Muscle of back (tissue), 11 donors: ENCODE results near the gene DPP4. TPM values are rescaled to one million over a fixed set of nuclear protein-coding genes. Genes with fewer than 3 reads are reported as not detected.
"Not testable (repeated sequence)": the region's sequence is repeated elsewhere in the genome, so short reads cannot be mapped to it uniquely, and the experiment has no call there.

ENCODE experiments used
- DNase-seq, 3 donors: peaks; one replicate each; pipeline versions ENCODE4 v3.0.0 to v3.0.0-alpha.2; 2013
- polyA plus RNA-seq, 10 donors: library from polyadenylated mRNA; unstranded; fragments of 120-200 nt; gene quantifications; one replicate each; pipeline ENCODE4 v1.2.1, GENCODE V29; 2013; ENCODE audit not compliant: insufficient read length in 10 of 10

DPP4 gene
- polyA plus RNA-seq, 10 donors, result 7.2 to 24.2 (median 12.2) TPM

DNA sequence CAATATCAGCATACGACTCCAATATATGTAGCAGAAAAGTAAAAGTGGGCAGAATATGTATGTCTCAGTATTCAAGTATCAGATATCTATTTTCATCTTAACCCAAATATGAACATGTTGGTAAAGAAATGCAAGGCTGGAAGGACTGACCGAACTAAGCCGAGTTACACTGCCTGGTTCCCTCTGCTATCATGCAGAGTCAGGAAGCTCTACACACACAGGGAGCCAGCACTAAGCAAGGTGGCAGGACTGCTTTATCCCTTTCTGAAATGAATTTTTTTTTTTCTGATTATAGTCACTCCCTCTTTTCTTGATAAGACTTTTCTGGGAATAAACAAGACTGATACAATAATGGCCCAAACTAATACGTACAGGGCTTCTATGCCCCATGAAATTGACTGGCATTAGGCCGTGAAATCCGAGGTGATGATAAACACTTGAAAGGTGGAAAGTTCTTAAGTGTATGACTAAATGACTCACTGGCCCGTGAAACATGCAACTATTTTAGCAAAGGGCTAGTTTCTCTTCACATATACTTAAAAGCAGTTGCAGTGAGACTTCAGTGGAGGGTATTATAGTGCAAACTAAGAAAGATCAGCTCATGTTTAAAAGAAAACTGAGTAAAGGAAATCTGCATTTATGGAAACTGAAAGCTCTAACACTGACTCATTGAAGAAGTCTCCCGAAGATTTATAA is 14.9 kb downstream of the DPP4 start:
- no peak for DNase-seq

DNA sequence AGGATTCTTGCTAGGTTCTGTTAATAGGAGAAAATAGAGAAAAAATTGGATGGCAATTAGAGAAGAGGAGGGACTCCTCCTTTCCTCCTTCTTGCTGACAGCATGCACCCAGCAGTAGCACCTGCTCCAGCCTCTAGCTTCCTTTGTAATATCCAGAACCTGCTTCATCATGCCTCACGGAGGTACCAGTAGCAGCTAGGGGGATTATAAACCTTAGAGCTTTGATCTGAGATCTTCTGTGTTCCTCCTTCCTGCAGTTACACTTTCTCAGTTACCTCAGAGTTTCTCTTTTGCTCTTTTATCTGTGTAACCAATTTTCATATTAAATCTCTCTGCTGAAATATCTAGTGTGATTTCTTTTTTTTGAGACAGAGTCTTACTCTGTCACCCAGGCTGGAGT is 16.6 kb downstream of the DPP4 start:
- DNase-seq, result no peak

DNA sequence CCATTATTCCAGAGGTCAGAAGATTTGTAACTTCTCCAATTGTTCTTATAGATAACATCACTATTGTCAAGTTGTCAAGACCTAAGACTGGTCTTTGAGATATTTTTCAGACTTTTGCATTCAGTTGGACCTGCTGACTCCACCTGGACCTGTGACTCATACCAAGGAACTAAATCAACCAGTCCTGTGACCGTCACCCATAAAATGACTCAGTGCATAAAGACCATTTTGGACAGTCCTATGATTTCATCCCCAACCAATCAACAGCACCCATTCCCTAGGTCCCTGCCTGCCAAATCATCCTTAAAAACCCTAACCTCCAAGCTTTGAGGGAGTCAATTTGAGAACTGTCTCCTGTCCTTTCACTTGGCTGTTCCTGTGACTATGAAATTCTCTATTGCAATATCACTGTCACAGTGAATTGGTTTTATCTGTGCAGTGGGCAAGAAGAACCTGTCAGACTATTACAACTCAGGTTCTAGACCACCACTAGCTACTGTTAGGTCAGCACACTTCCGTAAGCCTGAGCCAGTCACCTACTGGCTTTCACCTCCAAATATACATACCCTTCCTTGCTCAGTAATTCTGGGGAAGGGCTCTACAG is 17.1 kb downstream of the DPP4 start:
- DNase-seq, result no peak

DNA sequence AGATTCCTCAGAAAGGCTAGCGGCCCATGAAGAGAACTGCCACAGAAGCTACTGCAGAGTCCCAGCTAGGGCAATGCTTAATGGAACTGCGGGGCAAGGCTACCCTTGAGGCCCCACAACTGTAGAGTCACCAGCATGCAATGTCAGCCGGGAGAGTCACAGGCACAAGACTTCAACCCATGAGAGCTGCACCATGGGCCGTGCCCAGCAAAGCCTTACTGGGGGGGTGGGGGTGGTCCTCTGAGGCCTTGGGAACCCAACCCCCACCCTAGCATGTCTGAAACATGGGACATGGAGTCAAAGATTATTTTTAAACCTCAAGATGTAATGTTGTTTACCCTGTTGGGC is 20.2 kb downstream of the DPP4 start:
- no peak for DNase-seq

DNA sequence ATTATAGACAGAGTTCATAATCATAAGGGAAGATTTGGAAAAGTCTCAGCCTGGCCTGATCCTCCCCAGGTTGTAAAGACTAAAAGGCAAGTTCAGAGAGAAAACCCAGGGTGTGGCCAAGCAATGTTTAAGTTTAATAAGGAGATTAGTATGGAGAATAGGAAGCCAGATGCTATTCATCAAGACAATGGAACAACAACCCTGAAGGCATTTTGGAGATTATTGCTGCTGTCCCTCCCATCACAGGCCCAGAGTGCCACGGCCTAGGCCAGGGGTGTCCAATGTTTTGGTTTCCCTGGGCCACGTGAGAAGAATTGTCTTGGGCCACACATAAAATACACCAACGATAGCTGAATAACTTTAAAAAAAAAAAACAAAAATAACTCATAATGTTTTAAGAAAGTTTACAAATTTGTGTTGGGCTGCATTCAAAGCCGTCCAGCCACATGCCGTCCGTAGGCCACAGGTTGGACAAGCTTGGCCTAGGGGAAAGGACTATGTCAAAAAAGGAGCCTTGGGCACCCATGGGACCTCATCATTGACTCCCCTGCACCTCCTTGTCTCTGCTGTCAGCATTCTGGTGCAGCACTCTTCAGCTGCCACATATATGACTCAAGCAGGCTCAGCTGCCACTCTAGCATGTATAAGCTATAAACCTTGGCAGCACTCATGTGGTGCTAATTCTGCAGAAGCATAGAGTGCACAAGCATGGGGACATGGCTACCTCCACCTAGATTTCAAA is 20.8 kb downstream of the DPP4 start:
- DNase-seq, result no peak

DNA sequence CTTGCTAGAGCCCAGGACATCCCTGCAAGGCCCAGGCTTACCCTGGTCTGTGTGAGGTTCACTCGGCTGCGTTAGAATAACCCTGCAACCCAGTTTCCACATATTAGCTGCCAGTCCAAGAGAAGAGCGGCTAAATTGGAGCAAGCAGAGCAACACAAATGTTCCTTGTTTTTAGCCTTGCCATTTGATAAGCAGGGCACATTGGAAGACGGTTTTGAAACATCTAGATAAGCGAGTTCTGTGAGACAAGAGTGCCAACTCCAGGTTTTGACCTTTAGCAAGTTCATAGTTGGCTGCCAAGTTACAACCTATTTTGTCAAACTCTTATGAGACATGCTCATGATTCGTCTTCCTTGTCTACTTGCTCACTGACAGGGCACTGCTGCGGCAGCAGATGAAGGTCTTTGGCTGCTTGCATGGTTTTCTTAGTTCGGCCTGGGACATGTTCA is 23.5 kb downstream of the DPP4 start:
- DNase-seq, result no peak

DNA sequence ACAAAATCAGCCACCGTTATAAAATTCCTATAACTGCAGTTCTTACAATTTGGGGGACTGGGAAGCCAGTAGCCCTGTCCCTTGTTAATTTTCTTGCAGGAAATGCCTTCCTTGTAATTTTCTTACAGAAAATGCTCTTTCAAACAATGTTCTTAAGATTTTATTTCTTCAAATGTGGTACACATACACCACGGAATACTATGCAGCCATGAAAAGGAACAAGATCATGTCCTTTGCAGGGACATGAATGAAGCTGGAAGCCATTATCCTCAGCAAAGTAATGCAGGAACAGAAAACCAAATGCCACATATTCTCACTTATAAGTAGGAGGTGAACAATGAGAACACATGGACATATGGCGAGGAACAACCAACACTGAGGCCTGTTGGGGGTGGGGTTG is 24.9 kb downstream of the DPP4 start:
- not testable (repeated sequence) for DNase-seq

DNA sequence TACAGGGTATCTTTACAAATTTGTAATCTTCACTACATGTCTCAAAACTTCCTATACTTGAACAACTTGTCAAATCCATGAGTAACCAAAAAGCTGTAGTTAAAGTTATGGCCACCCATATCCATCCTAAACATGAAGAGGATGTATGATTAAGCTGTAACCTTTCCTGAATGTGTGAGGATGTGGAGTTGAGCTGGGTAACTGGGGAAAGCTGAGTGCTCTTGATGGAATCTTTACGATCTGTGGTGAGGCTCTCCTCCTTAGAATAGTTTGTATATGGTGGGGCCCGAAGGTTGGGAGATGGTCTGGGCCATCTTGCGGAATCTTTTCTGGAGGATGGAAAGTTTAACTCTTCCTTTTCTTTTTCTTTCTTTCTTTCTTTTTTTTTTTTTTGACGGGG is 29.4 kb downstream of the DPP4 start:
- DNase-seq, result no peak

DNA sequence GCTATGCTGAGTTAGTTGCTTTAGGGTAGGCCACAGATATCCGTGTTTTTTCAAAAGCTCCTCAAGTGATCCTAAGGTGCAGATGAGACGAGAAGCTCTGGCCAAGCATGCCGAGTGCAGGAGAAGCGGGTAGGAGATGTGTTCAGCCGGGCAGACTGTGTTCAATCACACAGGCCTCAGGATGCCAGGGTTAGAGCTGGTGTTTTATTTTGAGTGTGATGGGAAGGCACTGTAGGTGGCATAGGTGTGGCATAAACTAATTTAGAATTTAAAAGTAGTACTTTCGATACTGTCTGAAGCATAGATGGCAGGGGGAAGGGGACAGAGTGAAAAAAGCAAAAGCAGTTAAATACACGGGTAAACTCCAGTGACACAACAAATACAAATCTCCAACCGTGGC is 30.9 kb downstream of the DPP4 start:
- no peak for DNase-seq

DNA sequence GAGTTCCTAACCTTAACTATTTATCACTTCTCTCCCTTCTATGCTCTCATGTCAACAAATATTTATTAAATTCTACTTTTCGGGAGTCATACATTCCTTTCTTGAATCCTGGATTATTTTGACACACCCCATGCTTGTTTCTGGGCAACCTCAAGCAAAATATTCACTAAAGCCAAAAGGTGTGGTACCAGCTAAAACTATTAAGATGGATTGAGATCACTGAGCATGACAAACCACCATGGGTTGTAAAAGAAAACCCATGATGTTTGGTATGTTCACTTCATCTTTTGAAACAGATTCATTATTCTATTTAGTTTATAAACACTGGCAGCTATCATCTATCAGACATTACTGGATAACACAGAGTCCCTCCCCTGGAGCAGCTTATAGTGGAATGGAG is 32.5 kb downstream of the DPP4 start:
- DNase-seq, result peak in 1 of 3 donors; percentile 16

DNA sequence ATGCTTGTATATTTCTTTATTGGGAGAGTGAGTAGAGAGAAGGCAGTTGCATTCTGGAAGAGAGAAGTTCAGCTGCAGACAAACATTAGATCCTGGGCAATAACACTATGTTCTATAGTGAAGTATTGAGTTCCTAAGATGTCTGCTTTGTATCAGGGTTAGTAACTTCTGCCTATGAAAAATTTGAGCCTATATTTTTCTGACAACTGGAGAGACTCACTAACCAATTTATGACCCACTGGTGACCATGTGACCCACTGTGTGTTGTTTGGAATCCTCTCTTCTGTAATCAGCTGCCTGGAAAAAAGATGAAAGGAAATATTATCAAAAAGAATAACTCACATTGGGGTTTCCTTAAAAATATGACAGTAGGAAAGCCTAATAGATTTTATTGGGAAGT is 35.3 kb downstream of the DPP4 start:
- DNase-seq, result no peak

DNA sequence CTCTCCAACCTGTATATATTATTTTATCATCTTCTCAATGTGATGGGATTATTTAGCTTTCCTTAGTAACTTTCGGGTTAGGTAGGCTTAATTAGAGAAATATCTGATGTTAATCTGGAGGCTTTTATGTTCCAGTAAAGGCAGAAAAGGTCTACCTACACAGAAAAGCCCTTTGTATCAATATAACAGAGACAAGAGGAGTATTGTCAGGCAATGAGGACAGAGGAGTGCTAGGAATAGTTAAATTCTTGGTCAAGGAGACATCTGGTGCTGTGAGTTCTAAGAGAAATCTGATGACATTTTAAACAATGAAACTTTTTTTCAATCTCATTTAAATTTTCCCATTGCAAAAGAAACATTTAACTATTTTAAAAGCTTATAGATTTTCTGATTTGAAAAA is 36.1 kb downstream of the DPP4 start:
- DNase-seq, result no peak

DNA sequence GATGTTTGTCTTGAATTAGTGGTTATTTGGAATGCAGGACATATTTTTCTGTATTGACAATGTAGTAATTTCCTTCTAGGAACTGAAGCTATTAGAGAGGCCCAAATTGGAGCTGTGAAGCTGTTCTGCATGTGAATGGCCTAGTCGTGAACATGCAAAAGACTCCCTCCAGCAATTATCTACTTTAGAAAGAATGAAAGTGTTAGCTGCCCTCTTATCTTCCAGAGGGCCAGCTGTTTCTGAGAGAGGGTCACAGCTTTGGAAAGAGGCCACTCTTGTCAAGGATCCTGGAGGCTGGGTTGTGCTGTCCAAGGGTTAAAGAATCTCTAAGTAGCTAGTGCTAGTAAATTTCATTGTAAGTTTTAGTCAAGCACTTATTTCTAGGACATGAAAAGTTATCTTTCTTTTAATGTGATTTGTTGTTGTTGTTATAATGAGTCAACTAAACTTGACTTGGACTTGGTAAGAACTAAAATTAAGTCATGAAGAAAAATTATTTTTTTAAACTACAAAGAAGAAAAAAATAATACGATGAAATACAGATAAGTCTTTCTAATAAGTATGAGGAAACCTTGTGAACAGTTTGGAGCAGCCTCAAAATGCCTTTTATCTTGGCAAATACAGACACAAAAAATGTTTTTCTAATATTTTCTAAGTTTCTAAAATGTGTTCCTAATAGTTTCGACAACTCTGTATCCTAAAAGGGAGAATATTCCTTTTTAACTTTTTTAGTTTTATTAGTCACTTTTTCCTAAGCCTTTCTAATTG is 36.8 kb downstream of the DPP4 start:
- DNase-seq, result peak in 1 of 3 donors; percentile 20

DNA sequence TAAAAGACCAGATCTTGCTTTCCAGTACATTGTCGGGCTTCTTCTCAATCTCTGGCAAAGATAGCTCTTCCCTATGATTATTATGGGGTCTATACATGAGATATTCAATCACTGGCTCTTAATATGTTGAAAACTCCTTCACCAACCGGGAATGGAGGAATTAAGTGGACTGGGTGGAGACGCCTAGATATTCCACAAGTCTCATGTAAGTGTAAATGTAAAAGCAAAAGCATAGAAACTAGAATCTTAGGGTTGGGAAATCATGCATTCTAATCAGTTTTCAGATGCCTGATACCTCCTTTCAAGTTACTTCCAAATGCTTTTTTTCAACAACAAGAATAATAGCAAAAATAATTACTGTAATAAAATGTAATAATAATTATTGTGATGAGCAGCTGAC is 38.0 kb downstream of the DPP4 start:
- DNase-seq, result no peak

DNA sequence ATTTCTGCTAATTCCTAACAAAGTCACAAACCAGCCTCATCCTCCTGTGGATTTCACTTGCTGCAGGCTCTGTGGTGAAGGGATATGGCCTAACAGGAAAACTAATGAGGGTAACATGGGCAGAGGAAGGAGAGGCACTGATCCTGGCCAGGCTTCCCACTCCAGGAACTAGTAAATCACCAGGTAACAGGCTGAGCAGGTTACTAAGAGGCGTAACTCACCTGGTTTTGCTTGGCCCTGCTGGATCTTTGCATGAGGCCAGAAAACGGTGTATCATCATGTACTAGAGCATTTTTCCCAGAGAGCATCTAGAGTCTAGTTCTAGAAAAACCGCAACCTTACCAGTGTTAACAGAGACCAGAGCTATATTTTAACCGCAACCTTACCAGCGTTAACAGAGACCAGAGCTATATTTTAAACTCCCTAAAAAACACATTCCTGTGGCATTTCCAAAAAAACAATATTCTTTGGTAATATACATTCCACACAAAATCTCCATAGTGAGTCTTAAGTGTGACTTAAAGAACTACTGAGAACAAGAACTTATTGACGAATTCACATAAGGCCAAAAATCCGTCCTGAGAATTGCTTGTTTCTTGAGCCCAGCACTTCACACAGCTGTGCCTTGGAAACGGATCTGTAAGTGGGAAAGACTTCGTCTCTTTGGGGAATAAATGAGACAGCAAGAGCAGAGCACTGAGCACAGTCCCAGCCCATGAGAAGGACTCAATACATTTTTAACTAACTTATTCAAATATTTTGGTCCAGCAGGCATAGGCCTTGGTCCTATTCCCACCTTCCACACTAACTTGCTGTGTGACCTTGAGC is 43.4 kb downstream of the DPP4 start:
- DNase-seq, result peak; percentile 41 to 80 (median 46)

DNA sequence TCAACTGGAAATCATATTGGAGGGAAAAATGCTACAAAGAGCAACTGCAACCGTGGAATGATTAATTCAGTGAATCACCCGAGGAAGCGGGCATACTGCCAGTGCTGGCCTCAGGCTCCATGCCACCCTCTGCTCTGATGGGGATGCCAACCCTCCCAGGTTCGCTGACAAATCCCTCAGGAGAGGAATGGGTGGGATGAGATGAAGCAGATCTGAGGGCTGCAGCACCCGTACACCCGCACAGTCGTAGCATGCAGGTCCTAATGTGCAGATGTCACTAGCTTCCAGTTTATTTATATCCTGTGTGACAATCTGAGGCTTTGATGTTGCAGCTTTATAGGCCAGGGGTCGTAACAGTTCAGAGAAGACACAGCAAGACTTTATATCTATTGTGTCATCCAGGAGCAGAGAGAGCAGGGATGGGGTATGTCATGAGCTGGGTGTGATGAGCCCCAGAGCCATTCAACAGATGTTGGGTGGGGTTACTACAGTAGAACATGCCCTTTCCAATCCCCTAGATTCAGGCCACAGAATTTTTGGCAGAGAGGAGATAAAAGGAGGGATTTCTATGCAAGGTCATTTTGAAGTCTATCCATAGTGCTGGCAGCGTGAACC is 44.6 kb downstream of the DPP4 start:
- DNase-seq, result peak; percentile 23 to 63 (median 36)

DNA sequence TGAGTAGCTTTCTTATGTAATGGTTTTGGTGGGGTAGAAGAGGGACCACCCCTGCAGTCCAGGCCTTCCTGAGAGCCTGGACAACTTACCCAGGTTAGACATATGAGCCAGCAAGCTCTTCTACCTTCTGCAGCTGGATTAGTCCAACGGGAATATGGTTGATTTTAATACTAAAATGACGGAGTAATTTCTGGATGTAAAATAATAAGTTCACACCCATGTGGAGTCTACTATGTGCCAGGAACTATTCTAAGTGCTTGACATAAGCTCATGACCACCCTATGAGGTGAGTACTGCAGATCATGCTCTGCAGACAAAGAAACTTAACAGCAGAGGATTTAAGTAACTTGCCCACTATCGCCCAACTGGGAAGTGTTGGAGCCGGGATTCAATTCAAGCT is 45.5 kb downstream of the DPP4 start:
- peak; percentile 30 to 65 (median 37) for DNase-seq

DNA sequence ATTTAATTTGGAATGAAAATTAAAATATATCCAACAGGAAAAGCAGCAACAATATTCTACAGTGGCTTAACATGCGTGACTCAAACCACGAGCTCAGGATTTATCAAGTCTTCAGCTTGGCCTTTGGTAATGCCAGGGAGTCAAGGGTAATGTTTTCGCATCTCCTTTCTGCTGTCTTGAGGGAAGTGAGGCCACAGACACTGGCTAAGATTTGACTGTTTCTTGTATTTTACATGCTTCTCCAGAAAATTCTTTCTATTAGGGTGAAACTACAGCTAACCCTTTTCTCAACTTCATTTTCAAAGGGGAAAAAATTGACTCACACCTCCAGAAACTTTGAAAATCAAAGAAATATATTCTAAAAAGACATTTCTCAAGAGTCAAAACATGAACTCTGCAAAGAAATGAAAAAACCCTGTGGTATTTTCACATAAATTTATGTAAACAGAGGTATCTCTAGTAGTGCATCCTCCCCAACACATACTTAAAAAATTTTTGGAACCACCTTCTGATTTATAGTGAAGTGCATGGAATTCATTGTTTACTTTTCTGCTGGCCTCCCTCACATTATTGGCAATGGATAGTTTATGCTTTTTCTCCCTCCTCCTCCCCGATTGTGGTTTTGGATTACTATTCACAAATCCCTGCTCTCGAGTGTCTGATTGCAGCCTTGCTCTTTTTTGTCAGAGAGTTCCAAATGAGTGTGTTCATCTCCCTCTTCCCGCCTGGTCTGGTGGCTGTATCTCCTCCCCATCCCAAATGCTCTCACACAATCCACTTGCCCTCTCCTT is 48.7 kb downstream of the DPP4 start:
- peak in 2 of 3 donors; percentile 44 to 52 for DNase-seq

DNA sequence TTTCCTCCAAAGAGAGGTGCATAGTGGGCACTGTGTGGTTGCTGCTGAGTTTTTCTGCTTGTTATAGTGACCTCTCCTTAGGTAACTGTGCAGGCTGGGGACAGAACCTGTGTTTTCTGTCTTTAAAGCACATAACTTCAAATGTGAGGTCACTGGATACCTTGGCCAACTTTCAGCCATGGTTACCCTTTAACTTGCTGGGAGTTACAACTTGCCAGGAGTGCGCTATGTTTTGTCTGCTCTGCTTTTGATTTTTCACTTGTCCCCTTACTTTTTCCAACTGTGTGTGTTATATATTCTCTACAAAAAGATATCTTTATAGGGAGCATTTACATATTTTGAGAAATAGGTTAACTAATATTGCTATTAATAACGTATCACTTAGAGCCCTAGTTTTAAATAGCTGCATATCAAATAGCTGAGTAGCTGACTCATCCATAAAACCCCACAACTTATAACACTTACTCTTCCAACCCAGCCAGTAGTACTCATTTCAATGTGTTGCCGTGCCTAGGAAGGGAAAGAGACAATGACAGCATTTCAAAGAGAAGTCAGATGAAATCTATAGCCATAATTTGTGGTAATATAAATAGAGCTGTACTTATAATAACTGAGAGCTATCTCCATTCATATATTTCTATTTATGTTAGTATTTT is 51.6 kb downstream of the DPP4 start:
- DNase-seq, result no peak
